GM12873 (cell line): ENCODE results near the gene MYO6.
A peak's percentile ranks its signal among the peaks of the same experiment; 100 is the strongest.

Experiments
- TF ChIP-seq, protein P1 (sequence below): IDR thresholded peaks from 2 replicates; pipeline ENCODE4 v1.5.1; 2012; ENCODE audit warnings: low read depth, mild to moderate bottlenecking, moderate library complexity, low read length, control low read depth; ENCODE audit not compliant: insufficient read depth; ENCODE audit errors: missing control alignments

The MYO6 gene

DNA sequence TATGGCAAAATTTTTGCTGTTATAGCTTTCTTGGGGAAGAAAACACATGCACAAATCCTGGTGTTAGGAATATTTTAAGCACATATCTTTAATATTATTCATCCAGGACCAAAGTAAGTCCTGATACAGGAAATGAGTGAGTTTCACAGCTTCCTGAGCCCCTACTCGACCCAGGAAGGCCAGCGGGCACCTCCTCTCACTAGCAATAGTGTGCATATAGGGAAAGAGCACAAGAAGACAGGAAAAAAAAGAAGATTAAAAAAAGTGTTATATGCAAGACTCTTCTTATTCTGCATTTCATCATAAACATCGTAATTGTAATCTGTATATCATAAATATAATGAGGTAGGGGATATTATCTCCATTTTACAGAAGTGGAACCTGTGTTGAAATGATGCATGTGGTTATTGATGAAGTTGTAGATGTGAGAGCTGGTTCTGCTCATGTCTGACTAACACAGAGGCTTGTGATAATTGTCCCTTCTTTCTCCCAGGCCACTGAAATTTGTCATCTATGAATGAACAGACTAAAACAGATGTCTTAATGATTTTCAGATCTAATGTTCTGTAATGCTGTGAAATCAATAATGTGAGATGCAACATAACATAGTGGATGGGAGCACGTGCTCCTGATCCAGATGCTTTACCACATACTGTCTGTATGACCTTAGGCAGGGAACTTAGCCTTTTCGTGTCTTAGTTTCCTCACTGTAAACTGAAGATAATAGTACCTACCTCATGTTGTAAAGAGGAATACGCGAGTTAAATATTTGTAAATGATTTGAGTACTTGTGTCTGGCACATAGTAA, 101.2 kb downstream of the MYO6 start:
- TF ChIP-seq, protein P1, sequence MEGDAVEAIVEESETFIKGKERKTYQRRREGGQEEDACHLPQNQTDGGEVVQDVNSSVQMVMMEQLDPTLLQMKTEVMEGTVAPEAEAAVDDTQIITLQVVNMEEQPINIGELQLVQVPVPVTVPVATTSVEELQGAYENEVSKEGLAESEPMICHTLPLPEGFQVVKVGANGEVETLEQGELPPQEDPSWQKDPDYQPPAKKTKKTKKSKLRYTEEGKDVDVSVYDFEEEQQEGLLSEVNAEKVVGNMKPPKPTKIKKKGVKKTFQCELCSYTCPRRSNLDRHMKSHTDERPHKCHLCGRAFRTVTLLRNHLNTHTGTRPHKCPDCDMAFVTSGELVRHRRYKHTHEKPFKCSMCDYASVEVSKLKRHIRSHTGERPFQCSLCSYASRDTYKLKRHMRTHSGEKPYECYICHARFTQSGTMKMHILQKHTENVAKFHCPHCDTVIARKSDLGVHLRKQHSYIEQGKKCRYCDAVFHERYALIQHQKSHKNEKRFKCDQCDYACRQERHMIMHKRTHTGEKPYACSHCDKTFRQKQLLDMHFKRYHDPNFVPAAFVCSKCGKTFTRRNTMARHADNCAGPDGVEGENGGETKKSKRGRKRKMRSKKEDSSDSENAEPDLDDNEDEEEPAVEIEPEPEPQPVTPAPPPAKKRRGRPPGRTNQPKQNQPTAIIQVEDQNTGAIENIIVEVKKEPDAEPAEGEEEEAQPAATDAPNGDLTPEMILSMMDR = no peak

DNA sequence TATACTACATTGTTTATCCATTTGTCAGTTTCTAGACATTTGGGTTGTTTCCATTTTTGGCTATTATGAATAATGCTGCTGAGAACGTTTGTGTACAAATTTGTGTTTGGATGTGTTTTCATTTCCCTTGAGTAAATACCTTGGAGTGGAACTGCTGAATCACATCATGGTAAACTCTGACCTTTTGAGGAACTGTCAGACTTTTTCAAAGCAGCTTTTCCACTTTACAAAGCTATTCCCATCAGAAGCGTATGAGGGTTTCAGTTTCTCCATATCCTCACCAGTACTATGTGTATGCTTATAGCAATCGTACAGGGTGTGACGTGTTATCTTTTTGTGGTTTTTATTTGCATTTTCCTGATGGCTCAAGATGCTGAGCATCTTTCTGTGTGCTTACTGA, 103.7 kb downstream of the MYO6 start:
- TF ChIP-seq, protein P1 = no peak

GRCh38 chr6:75853806-75854205, 104.8 kb downstream of the MYO6 start:
- TF ChIP-seq, protein P1 = no peak

GRCh38 chr6:75855052-75855451, 106.0 kb downstream of the MYO6 start:
- TF ChIP-seq, protein P1 = peak; percentile 46

GRCh38 chr6:75856902-75857301, 107.9 kb downstream of the MYO6 start:
- TF ChIP-seq, protein P1 = no peak

DNA sequence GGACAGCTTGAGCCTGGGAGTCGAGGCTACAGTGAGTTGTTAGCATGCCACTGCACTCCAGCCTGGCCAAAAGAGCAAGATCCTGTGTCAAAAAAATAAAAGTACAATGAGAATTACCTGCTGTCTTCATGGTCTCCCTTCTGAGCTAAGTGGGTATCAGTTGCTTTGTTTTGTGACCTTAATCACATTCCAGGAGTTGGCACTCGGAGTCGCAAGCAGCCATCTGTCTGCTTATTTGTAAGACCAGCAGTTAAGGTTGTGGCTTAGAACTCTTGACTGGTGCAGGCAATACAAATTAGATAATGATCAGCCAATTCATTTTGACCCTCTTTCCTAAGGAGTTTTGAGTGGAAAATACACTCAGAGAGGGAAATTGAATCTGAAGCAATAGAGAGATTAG, 114.0 kb downstream of the MYO6 start:
- TF ChIP-seq, protein P1 = no peak

DNA sequence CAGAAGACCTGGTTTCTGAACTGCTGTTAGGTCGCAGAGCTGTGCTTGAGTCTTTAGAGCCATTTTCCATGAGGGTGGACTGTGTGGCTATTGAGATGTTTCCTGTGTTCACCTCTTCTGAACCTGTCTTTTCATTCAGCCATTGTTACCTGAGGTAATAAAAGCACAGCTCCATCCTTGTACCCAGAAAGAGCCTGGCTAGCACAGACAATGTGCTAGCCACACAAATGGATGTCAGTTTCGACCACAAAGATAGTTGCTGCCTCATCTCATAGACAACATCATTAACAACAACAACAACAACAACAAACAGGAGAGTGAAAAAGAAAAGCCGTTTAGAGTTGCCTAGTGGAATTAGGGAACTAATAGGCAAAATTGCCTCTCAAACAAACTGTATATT, 114.7 kb downstream of the MYO6 start:
- TF ChIP-seq, protein P1 = no peak

DNA sequence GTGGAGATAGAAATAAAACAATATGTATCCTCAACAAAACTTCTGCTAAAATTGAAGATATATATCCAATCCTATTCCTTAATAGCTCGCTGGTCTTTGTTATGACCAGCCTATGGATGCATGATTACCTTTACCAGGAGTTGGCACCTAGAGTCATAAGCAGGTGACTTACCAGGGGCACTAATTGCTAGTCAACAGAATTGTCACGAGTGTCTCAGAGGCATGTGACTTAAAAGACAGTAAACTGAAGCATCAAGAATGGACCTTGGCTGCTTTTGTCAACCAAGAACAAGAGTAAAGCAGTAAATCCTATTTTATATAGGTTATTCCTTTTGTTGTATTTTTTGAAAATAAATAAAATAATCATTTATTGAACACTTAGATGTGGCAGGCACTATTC, 115.4 kb downstream of the MYO6 start:
- TF ChIP-seq, protein P1 = no peak
